Stimulated activated CD4-positive, alpha-beta T cell treated with anti-CD3 and anti-CD28 coated beads, Interleukin-4, amount 100 ng/mL, for 4 hours (primary cell): Measurements from ENCODE around the gene TRAPPC3L.
A peak's percentile ranks its signal among the peaks of the same experiment; 100 is the strongest.

Experiments
- DNase-seq, 2 experiments: peaks; one replicate each; pipeline ENCODE4 v3.0.0-alpha.2; 2020

Gene TRAPPC3L

GRCh38 chr6:116461932-116462885 lies 83.3 kb downstream of the TRAPPC3L start:
- peak; percentile 33 to 34 for DNase-seq

DNA sequence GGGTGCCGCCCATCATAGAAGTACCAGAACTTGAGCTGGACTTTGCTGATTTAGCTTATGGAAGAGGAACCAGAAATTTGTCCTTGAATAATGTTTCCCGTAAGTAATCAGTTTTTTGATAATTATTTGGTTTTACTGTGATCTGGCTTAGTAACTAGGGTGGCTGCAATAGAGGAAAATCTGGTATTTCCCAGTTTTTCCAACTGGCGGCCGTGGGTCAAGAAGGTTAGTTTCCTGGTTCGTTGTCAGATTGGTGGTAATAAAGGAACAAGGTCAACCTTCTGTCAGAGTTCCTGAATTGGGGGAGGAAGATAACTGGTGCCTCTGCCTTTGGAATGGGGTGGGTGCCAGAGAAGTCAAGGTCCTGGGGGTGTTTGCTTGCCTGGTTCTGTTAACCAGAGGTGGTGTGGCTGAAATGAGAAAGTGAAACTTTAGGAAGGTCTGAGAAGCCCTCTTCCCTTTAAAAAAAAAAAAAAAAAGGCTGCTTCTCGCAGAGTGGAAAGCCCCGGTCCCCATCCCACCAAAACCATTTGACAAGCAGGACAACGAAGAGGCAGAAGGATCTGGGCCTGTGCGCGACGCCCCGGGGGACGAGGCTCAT lies 84.1 kb downstream of the TRAPPC3L start, which contains the start of gene CALHM6:
TSS of gene CALHM6 (plus strand) at position 45 of the 601 bp plus-strand sequence. CDS start at position 600, 555 bp downstream.
- DNase-seq = no peak

GRCh38 chr6:116459927-116460326 lies 85.6 kb downstream of the TRAPPC3L start:
- no peak for DNase-seq

GRCh38 chr6:116458264-116458663 lies 87.2 kb downstream of the TRAPPC3L start:
- no peak for DNase-seq

DNA sequence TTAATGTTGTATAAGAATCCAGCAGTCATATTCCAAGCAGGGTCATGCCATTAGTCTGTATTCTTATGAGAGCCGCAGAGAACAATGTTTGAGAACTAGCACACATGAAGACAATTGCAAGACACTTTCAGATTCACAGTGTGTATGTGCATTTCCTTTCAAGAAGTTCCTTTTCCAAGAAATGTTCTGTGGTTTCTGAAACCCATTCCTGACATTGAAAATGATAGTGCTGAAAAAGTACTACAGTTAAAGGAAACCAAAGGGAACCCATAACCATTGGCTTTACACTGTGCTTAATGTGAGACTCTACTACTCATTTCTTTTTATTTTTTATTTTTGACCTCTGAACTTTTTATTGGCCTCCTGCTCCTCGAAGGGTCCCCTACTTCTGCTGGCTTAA lies 88.6 kb downstream of the TRAPPC3L start:
- no peak for DNase-seq

GRCh38 chr6:116456106-116456505 lies 89.4 kb downstream of the TRAPPC3L start:
- DNase-seq = no peak

- DNase-seq = no peak
Measured at GRCh38 chr6:116452531-116452930, 93.0 kb downstream of the TRAPPC3L start.

GRCh38 chr6:116451916-116452315 lies 93.6 kb downstream of the TRAPPC3L start:
- no peak for DNase-seq

DNA sequence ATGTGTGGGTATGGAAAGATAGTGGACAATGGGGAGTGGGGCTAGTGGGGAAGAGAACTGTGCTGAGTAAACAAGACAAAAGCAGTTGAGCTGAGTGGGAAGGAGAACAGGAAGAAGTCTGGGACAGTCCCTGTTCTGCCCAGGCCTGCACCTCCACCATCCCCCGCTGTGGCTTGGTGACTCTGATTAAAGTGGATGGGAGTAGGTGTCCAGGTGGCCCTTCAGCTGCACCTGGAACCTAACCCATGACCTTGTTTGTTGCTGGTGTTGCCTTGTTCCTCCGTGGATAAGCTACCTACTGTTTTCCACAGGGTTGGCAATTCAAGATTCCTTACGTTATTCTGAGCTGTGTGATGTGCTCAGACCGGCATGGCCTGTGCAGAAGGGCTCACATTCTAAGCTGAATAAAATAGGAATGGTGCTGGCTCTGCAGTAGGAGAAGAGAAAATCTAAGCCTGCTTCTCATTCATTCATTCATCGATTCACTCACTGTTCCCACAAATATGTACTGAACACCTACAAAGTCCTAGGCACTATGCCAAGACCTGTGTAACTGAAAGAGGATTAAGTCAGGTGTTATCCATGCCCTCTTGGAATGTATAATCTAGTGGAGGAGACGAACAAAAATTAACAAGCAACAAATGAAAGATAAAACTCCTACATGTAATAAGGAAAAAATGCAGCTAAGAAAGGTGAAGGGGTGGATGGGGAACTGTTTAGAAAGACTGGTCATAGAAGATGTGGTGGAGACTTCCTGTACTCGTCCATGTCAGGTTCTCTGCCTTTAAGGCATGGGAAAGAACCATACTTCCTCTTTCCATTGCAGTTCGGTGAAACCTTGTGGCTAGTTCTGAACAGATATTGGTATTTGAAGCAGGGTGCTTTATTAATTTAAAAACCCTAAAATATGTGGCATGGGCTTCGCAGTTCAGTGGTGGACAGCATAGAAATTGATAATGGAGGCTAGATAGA lies 94.4 kb downstream of the TRAPPC3L start:
- DNase-seq = no peak

- no peak for DNase-seq
Measured at GRCh38 chr6:116450185-116450710, 95.2 kb downstream of the TRAPPC3L start.

- no peak for DNase-seq
Measured at GRCh38 chr6:116449565-116449964, 95.9 kb downstream of the TRAPPC3L start.

GRCh38 chr6:116447496-116448011 lies 97.9 kb downstream of the TRAPPC3L start:
- no peak for DNase-seq

- no peak for DNase-seq
Measured at GRCh38 chr6:116447052-116447451, 98.4 kb downstream of the TRAPPC3L start.

DNA sequence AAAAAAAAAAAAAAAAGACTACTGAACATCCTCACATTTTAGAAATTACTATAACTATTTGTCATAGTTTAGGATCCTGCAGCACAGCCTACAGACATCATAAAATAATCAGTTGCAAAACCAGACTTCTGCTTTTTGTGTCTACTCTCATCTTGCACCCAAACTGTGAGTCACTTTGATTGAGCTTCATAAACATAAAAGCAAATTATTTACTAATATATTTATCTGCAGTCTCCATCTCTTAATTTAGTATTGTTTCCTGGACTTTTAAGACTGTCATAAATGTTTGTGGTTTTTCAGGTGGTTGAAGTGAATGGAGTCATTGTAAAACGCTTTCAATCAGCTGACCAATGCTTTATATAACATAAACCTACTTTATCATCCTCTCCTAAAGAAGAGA lies 99.1 kb downstream of the TRAPPC3L start:
- DNase-seq = no peak

- DNase-seq = no peak
Measured at GRCh38 chr6:116445102-116445501, 100.4 kb downstream of the TRAPPC3L start.
